Type B pancreatic cell (in vitro differentiated cells): Measurements from ENCODE around the gene C9orf72. TPM values are rescaled to one million over a fixed set of nuclear protein-coding genes. Genes with fewer than 3 reads are reported as not detected.

ENCODE experiments used
- DNase-seq: peaks from one replicate; pipeline ENCODE4 v3.0.0; 2021; ENCODE audit warnings: mixed read lengths; ENCODE audit not compliant: unreplicated experiment; ENCODE audit errors: extremely low spot score
- H3K27ac Mint-ChIP-seq: 2 replicates; pipeline ENCODE4 v1.8.0; 2021; ENCODE audit warnings: mild to moderate bottlenecking, mixed read lengths
- H3K27me3 Mint-ChIP-seq: 2 replicates; pipeline ENCODE4 v1.8.0; 2021; ENCODE audit warnings: mixed read lengths
- H3K36me3 Mint-ChIP-seq: 2 replicates; pipeline ENCODE4 v1.8.0; 2021; ENCODE audit warnings: mixed read lengths
- H3K4me1 Mint-ChIP-seq: one replicate; pipeline ENCODE4 v1.8.0; 2021; ENCODE audit warnings: mixed read lengths; ENCODE audit not compliant: unreplicated experiment
- H3K4me3 Mint-ChIP-seq: 2 replicates; pipeline ENCODE4 v1.8.0; 2021; ENCODE audit warnings: mild to moderate bottlenecking, mixed read lengths
- H3K9me3 Mint-ChIP-seq: 2 replicates; pipeline ENCODE4 v1.8.0; 2021; ENCODE audit warnings: mixed read lengths
- total RNA-seq: library from RNA; stranded (reverse); gene quantifications from 2 replicates; pipeline ENCODE4 v1.2.1, GENCODE V29; 2021; ENCODE audit warnings: low replicate concordance
- TF ChIP-seq, protein P1 (sequence below): fragments of 200-600 bp; sonication (generic); conservative IDR thresholded peaks from 2 replicates; pipeline ENCODE4 v1.5.0; 2021; ENCODE audit warnings: antibody characterized with exemption, mild to moderate bottlenecking

The C9orf72 gene
- total RNA-seq, 1 donor from 2014 or later = 18.7 TPM

DNA sequence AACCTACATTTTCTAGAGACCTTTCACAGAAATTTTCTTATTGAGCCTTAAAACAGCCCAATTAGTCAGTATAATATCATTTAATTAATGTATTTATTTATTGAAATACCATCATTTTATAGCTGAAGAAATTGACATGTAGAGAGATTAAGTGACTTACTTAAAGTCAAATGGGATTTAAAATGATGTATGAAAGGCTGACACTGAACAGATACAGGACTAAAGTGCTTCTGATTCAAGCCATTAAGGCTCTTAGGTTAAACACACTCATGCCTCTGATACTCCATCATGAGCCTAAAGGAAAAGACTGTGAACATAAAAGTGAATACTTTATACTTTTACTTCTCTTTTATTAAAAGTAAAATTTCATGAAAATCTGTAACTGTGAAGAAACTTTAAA is 12.8 kb downstream of the C9orf72 start:
- no peaks in the 10 kb centered on the region for H3K9me3 Mint-ChIP-seq
- peaks cover 8% of the 10 kb centered on the region for H3K4me1 Mint-ChIP-seq
- peaks cover 8% of the 10 kb centered on the region for H3K36me3 Mint-ChIP-seq
- no peak overlapping the region for H3K4me3 Mint-ChIP-seq
- no peak for DNase-seq
- no peak overlapping the region for H3K27ac Mint-ChIP-seq
- H3K27me3 Mint-ChIP-seq = no peaks in the 10 kb centered on the region
- TF ChIP-seq, protein P1, sequence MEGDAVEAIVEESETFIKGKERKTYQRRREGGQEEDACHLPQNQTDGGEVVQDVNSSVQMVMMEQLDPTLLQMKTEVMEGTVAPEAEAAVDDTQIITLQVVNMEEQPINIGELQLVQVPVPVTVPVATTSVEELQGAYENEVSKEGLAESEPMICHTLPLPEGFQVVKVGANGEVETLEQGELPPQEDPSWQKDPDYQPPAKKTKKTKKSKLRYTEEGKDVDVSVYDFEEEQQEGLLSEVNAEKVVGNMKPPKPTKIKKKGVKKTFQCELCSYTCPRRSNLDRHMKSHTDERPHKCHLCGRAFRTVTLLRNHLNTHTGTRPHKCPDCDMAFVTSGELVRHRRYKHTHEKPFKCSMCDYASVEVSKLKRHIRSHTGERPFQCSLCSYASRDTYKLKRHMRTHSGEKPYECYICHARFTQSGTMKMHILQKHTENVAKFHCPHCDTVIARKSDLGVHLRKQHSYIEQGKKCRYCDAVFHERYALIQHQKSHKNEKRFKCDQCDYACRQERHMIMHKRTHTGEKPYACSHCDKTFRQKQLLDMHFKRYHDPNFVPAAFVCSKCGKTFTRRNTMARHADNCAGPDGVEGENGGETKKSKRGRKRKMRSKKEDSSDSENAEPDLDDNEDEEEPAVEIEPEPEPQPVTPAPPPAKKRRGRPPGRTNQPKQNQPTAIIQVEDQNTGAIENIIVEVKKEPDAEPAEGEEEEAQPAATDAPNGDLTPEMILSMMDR = no peak

DNA sequence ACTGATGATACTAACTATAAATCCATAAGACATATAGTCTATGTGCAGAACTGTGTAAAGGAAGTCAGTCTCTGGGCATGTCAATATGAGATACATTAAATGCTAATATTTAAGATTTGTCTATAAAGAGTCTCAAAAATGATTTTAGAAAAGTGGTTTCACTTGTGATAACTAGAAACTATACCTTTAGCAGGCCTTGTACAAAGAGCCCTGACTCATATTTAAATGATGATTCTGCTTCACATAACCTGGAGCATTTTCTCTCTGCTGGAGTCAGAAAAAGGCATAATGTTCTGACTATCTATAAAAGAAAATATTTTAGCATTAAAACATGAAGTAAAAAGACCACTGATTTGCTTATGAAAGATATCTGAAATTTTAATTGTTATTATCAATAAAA is 15.0 kb downstream of the C9orf72 start:
- H3K36me3 Mint-ChIP-seq = peaks cover 20% of the 10 kb centered on the region
- H3K27me3 Mint-ChIP-seq = no peaks in the 10 kb centered on the region
- no peak overlapping the region for H3K27ac Mint-ChIP-seq
- no peaks in the 10 kb centered on the region for H3K9me3 Mint-ChIP-seq
- H3K4me1 Mint-ChIP-seq = peaks cover 4% of the 10 kb centered on the region
- H3K4me3 Mint-ChIP-seq = no peak overlapping the region
- no peak for DNase-seq
- TF ChIP-seq, protein P1 = no peak

DNA sequence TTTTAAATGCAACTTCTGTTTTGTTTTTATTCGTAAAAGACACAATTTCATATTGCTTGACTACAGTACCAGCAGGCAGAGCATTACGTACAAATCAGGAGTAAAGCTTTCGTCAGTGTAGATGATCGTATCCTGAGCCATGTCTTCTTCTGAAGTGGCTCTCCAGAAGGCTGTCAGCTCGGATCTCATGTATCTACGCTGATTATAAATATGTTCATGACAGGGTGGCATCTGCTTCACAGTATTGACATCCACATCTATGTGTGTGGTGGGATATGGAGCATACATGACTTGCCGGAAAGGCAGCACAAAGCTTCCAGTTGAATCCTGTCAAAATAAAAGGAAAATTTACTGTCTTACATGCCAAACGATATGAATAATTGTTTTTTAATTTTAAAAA is 16.8 kb downstream of the C9orf72 start:
- Mint-ChIP-seq H3K4me1 (peaks cover under 1% of the 10 kb centered on the region), H3K4me3 (no peak overlapping the region), H3K36me3 (peaks cover 31% of the 10 kb centered on the region), H3K27me3 (no peaks in the 10 kb centered on the region), H3K9me3 (no peaks in the 10 kb centered on the region), H3K27ac (no peak overlapping the region)
- no peak for DNase-seq
- TF ChIP-seq, protein P1 = no peak

DNA sequence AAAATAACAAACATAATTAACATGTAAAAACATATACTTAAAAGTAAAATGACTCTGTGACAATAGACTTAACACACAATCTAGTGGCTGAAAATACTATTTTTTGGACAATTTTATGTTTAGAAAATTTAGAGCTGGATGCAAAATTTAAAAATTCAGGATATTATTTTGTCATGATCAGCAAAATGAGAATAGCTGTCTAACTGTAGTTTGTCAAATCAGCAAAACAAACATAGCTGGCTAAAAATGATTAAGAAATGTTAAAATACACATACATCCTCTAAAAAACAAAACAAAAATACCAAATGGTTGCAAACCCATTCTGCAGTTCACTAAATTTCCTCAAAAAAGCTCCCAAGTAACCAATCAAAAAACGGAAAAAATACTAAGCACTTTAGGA is 18.6 kb downstream of the C9orf72 start:
- H3K27ac Mint-ChIP-seq = no peak overlapping the region
- H3K36me3 Mint-ChIP-seq = peaks cover 37% of the 10 kb centered on the region
- H3K4me3 Mint-ChIP-seq = no peak overlapping the region
- no peaks in the 10 kb centered on the region for H3K27me3 Mint-ChIP-seq
- no peak for DNase-seq
- H3K4me1 Mint-ChIP-seq = no peaks in the 10 kb centered on the region
- no peaks in the 10 kb centered on the region for H3K9me3 Mint-ChIP-seq
- TF ChIP-seq, protein P1 = no peak

- Mint-ChIP-seq H3K4me1 (no peaks in the 10 kb centered on the region), H3K9me3 (no peaks in the 10 kb centered on the region), H3K4me3 (no peak overlapping the region), H3K27me3 (no peaks in the 10 kb centered on the region), H3K36me3 (peaks cover 40% of the 10 kb centered on the region), H3K27ac (no peak overlapping the region)
- TF ChIP-seq, protein P1 = no peak
- no peak for DNase-seq
These were observed 24.0 kb downstream of the C9orf72 start for GRCh38 chr9:27549196-27549755.
